Panc1 (cell line): Measurements from ENCODE around the gene KIDINS220.

Experiments used
- CTCF ChIP-seq: fragments of 450-650 bp; IDR thresholded peaks from 2 replicates; pipeline ENCODE4 v1.5.1; 2017; ENCODE audit warnings: mild to moderate bottlenecking
- POLR2AphosphoS5 ChIP-seq: IDR thresholded peaks from 2 replicates; pipeline ENCODE4 v1.6.1; 2012; ENCODE audit warnings: mild to moderate bottlenecking, low read depth, low read length, moderate library complexity
- SIN3A ChIP-seq: IDR thresholded peaks from 2 replicates; pipeline ENCODE4 v1.6.1; 2012; ENCODE audit warnings: low read depth, mild to moderate bottlenecking, low read length, moderate library complexity, borderline replicate concordance; ENCODE audit not compliant: insufficient read depth
- TF ChIP-seq, protein P1 (sequence below), 2 experiments: IDR thresholded peaks; 2 replicates each; pipeline ENCODE4 v1.6.1; 2011 to 2012; ENCODE audit warnings: low read depth in 2 of 2, control low read depth in 1 of 2, low read length in 1 of 2, mild to moderate bottlenecking in 1 of 2, moderate library complexity in 1 of 2; ENCODE audit not compliant: insufficient read depth in 1 of 2

DNA sequence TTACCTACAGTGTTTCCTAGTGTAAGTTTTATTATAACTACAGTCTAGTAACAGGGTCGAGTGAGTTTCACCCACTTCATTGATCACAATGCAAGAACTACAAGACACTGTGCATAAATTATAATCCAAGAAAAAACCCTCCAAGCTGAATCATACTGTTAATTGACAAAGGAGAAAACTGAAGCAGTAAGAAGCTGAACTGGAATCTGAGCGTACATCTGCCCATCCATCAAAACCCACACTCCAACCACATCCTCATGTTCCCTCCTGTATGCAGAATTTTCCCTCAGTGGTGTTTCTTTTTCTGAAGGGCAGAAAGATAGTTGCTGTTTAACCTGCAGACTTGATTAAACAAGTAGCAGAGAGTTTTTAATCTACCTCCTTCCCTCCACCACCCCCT is 49.5 kb upstream of the KIDINS220 start:
- TF ChIP-seq CTCF = no peak
- TF ChIP-seq, protein P1, sequence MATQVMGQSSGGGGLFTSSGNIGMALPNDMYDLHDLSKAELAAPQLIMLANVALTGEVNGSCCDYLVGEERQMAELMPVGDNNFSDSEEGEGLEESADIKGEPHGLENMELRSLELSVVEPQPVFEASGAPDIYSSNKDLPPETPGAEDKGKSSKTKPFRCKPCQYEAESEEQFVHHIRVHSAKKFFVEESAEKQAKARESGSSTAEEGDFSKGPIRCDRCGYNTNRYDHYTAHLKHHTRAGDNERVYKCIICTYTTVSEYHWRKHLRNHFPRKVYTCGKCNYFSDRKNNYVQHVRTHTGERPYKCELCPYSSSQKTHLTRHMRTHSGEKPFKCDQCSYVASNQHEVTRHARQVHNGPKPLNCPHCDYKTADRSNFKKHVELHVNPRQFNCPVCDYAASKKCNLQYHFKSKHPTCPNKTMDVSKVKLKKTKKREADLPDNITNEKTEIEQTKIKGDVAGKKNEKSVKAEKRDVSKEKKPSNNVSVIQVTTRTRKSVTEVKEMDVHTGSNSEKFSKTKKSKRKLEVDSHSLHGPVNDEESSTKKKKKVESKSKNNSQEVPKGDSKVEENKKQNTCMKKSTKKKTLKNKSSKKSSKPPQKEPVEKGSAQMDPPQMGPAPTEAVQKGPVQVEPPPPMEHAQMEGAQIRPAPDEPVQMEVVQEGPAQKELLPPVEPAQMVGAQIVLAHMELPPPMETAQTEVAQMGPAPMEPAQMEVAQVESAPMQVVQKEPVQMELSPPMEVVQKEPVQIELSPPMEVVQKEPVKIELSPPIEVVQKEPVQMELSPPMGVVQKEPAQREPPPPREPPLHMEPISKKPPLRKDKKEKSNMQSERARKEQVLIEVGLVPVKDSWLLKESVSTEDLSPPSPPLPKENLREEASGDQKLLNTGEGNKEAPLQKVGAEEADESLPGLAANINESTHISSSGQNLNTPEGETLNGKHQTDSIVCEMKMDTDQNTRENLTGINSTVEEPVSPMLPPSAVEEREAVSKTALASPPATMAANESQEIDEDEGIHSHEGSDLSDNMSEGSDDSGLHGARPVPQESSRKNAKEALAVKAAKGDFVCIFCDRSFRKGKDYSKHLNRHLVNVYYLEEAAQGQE (IDR thresholded peaks at IDR 0.05; ENCODE audit: insufficient read depth in 1 of 2, low read depth in 2 of 2, low read length in 1 of 2) = no peak
- no peak for TF ChIP-seq SIN3A
- TF ChIP-seq POLR2AphosphoS5 = no peak
